ENCODE data around the gene COL21A1.
"Not testable (repeated sequence)": the region's sequence is repeated elsewhere in the genome, so short reads cannot be mapped to it uniquely, and the experiment has no call there.

COL21A1 gene

DNA sequence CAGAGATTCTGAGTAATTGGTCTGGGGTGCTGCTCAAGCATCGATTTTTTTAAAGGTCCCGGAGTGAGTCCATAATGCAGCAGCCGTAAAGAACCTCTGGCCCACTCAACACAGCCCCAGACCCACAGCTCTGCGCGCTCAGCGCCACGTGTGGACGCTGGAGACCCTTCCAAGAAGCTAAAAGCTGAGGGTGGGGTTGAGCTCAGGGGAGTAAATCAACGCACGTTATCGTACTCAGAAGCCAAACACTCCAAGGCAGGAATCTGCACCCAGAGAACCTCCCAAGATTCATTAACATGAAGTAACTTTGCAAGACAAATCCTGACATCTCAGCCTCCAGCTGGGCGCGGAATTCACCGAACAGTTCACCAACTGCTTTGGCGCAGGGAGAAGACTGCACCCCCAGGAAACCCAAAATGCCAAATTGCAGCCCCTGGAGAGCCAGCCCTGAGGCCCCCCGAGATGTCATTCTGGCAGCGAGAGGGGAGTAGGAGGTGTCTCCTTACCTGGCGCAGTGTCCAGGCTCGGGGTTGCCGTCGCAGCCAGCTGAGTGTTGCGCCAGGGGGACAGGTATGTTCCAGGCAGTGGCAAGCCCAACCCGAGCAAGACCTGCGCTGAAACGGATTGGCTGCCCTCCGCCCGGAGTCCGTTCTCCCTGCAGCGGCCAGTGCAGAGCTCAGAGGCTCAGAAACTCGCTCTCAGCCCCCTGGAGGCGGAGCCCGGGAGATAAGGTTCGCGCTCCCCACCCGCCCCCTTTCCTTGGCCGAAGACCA is at the start of gene COL21A1:
Gene COL21A1 (minus strand): TSS at position 700 of the 773 bp plus-strand sequence. CDS start 64,962 bp downstream, outside the sequence.
- DNase-seq, result no peak

GRCh38 chr6:56293781-56294180 is 46.4 kb upstream of the COL21A1 start:
- no peak for DNase-seq

- peak; percentile 3 for DNase-seq
Measured at GRCh38 chr6:56292505-56293181, 45.3 kb upstream of the COL21A1 start.

DNA sequence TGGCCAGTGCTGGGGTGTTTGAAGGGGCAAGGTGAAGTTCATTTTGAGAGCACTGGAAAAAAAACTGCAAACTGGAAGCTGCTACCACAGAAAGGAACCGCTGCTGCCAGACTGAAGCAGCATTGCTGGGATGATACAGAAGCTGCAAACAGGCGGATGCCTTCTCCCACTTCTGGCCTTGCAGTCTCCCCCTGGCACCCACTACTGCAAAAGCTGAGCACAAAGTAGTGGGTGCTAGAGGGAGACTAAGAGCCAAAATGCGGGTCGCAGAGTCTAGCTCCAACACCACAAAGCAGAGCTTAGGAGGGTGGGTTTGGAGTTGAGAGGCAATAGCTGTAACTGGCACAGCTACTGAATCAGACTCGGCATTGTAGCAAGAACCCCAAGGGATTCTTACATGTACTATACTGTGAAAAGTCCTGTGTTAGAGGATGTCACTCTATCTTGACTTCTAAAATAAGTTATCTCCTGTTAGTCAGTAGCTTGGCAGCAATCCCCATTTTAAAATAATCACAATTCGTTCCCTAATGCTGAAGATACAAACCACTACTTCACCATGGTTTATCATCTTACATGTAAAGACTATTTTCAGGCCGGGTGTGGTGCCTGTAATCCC is 44.0 kb upstream of the COL21A1 start:
- no peak for DNase-seq

GRCh38 chr6:56289721-56290120 is 42.3 kb upstream of the COL21A1 start:
- DNase-seq, result no peak

- no peak for DNase-seq
Measured at GRCh38 chr6:56288347-56288746, 41.0 kb upstream of the COL21A1 start.

GRCh38 chr6:56282391-56282790 is 35.0 kb upstream of the COL21A1 start:
- DNase-seq, result no peak

- DNase-seq, result no peak
Measured at GRCh38 chr6:56280126-56280525, 32.7 kb upstream of the COL21A1 start.

- DNase-seq, result no peak
Measured at GRCh38 chr6:56279331-56280080, 32.1 kb upstream of the COL21A1 start.

DNA sequence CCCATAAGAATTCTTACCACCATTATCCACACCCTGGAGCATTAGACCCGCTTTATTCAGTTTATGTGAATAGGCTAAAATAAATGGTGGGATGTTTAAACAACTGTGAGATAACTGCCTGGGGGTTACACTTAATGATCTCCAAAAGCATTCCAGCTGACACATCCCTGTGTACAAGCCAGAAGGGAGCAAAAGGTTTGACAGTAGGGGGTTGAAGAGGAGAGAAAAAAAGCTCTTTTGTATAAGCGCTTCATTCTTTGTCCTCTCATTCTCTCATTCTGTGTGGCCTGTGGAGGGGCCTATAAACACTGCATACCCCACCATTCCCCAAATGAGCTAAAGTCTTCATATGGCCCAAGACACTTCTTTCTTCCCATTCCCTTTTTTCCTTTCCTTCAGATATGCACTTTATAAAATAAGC is 30.8 kb upstream of the COL21A1 start:
- DNase-seq, result no peak

GRCh38 chr6:56270812-56271441 is 23.5 kb upstream of the COL21A1 start:
- DNase-seq, result no peak

- DNase-seq, result no peak
Measured at GRCh38 chr6:56268266-56268665, 20.9 kb upstream of the COL21A1 start.

DNA sequence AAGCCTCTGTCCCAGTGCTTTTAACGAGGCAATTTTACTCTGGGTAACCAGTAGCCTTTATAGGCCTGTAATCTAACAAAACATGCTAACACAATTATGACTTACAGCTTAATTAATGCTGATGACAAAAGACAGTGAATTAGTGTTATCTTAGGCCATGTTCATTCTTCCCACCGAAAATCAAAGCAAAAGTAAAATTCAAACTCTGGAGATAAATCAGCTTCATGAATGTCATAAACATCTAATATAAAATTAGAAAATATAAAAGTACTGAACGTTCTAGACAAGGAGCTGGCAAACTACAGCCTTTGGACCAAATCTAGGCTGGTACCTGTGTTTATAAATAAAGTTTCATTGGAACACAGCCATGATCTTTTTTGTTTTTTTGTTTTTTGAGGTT is 18.6 kb upstream of the COL21A1 start:
- no peak for DNase-seq

DNA sequence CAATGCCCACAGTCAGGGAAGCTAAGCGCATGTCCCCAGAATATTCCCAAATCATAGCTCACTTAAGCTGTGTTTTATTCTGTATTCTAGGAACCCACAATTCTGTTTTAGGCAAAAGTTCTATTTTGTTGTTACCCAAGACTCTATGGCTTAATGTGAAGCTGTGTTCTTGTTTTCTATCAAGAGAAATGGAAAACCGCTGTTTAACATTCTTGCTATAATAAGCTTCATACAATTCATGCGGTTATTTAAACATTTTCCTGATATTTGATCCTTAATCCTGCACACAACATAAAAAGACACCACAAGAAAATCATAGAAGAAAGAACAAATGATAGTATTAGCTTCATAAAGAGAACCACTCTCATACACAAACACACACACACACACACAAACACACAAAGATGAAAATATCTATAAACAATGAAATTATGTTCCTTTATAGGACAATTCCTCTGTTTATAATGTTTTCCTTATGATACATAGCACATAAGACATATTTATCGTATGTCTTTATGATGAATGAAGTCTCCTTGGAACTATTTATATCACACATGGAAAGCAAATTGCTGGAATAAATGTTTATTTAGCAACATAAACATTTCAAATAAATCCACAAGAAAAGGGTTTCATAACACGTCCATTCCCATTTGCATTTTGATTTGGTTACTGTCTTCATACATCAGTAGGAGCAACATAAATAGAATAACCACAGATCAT is 16.4 kb upstream of the COL21A1 start:
- no peak for DNase-seq

GRCh38 chr6:56260593-56260992 is 13.2 kb upstream of the COL21A1 start:
- not testable (repeated sequence) for DNase-seq

GRCh38 chr6:56259234-56260077 is 12.1 kb upstream of the COL21A1 start:
- DNase-seq, result no peak

GRCh38 chr6:56255349-56255748 is 8.0 kb upstream of the COL21A1 start:
- DNase-seq, result no peak

DNA sequence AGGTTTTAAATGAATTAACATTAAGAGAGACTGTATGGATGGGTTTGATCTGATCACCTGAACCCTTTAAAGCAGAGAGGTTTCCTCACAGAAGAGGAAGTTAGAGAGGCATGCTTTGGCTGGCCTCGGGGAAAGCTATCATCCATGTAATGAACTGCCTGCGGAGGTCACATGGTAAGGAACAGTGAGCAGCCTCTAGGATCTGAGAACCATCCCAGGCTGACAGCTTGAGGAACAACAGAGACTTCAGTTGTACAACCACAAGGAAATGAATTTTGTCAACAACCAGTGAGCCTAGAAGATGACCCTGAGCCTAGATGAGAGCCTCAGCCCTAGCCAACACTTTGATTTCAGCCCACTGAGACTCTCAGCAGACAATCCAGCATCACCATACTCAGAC is 2.9 kb upstream of the COL21A1 start:
- no peak for DNase-seq

DNA sequence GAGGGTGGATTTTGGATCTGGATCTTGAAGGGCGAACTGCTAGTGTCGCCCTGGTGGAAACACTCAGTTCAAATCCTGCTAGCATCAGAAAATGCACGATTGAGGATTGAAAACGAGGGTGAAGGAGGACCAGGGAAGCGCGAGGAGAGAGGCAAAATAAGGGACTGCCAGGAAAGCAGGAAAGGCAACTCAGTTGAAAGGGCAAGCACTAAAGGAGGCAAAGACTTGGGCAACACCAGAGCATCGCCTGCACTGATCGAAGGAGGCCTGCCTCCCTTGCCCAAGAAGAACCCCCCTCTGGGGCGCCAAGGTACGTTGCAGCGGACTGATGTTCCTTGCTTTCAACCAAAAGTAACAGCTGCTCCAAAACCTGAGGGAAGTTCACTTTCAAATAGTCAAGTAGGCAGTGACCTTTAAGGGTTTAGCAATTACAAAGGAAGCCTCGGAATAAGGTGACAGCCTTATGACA is 308 bp upstream of the COL21A1 start:
- no peak for DNase-seq

- no peak for DNase-seq
Measured at GRCh38 chr6:56246541-56246880, 869 bp downstream of the COL21A1 start.

DNA sequence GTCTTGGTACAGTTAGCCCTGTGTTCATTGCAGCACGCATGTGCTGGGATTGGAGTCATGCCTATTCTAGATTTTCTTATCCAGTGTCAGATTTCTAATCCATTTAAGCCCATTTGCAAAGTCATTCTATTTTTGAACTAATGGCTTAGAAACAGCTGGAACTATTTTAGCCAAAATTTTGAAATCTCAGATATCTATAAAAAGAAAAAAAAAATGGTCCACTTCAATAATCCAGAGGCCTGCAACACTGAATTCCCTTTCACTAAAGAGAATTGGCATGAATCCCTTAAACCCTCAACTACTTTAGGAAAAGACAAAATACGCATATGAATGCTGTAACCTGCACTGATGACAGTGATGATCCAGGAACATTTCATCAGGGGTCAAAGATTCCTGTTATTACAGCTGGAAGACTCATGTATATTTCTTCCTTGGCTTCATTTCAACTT is 1.5 kb downstream of the COL21A1 start:
- DNase-seq, result no peak
